ENCODE measurements around the gene CACNA2D2. TPM values are rescaled to one million over a fixed set of nuclear protein-coding genes. Genes with fewer than 3 reads are reported as not detected.

CACNA2D2 gene
- total and polyA plus RNA-seq, 4 donors = 0.10 to 0.19 (median 0.15) TPM

- Histone ChIP-seq H3K4me1 (ENCODE audit: control insufficient read depth in 4 of 4, insufficient read depth in 4 of 4, low read length in 3 of 4) (peaks cover 0 to 7% (median 2%) of the 10 kb centered on the region in 4 donors), H3K27ac (ENCODE audit: low read depth in 1 of 2, low read length in 2 of 2) (no peak overlapping the region), H3K9ac (ENCODE audit: low read depth in 1 of 2, low read length in 2 of 2) (no peak overlapping the region), H3K4me3 (ENCODE audit: low read depth in 1 of 3, low read length in 3 of 3) (no peak overlapping the region), H3K9me3 (ENCODE audit: control insufficient read depth in 4 of 4, low read length in 3 of 4) (no peaks in the 10 kb centered on the region), H3K36me3 (ENCODE audit: control insufficient read depth in 4 of 4, insufficient read depth in 3 of 4, low read depth in 1 of 4, low read length in 3 of 4) (no peaks in the 10 kb centered on the region), H3K27me3 (ENCODE audit: control insufficient read depth in 4 of 4, insufficient read depth in 4 of 4, low read length in 3 of 4) (no peaks in the 10 kb centered on the region)
- no peak for DNase-seq (ENCODE audit: low spot score)
- TF ChIP-seq YY1 (IDR thresholded peaks at IDR 0.05) (no peak), FOXA2 (IDR thresholded peaks at IDR 0.05) (no peak), REST (IDR thresholded peaks at IDR 0.05) (no peak), SP1 (IDR thresholded peaks at IDR 0.05) (no peak), RXRA (IDR thresholded peaks at IDR 0.05) (no peak), HNF4A (conservative IDR thresholded peaks at IDR 0.05) (no peak), CTCF (IDR thresholded peaks at IDR 0.05; ENCODE audit: low read depth, low read length, missing input control) (no peak), HNF4G (IDR thresholded peaks at IDR 0.05) (no peak), GABPA (IDR thresholded peaks at IDR 0.05 in 1 of 2, conservative IDR thresholded peaks at IDR 0.05 in 1 of 2) (no peak)
- 88% methylated on average over 22 of the region's 22 CpGs for WGBS
Measured at GRCh38 chr3:50388720-50389413, 114.6 kb downstream of the CACNA2D2 start.

GRCh38 chr3:50388016-50388719, 115.3 kb downstream of the CACNA2D2 start:
- H3K9me3 ChIP-seq (ENCODE audit: control insufficient read depth in 4 of 4, low read length in 3 of 4) = no peaks in the 10 kb centered on the region
- H3K9ac ChIP-seq (ENCODE audit: low read depth in 1 of 2, low read length in 2 of 2) = no peak overlapping the region
- no peaks in the 10 kb centered on the region for H3K27me3 ChIP-seq (ENCODE audit: control insufficient read depth in 4 of 4, insufficient read depth in 4 of 4, low read length in 3 of 4)
- H3K4me1 ChIP-seq (ENCODE audit: control insufficient read depth in 4 of 4, insufficient read depth in 4 of 4, low read length in 3 of 4) = peaks cover 0 to 7% (median 2%) of the 10 kb centered on the region in 4 donors
- no peak overlapping the region for H3K4me3 ChIP-seq (ENCODE audit: low read depth in 1 of 3, low read length in 3 of 3)
- H3K36me3 ChIP-seq (ENCODE audit: control insufficient read depth in 4 of 4, insufficient read depth in 3 of 4, low read depth in 1 of 4, low read length in 3 of 4) = no peaks in the 10 kb centered on the region
- H3K27ac ChIP-seq (ENCODE audit: low read depth in 1 of 2, low read length in 2 of 2) = no peak overlapping the region
- no peak for TF ChIP-seq HNF4G (IDR thresholded peaks at IDR 0.05)
- TF ChIP-seq YY1 (IDR thresholded peaks at IDR 0.05) = no peak
- TF ChIP-seq EGR1 (IDR thresholded peaks at IDR 0.05; ENCODE audit: low read depth in 2 of 2) = no peak
- TF ChIP-seq HNF4A (conservative IDR thresholded peaks at IDR 0.05) = no peak
- no peak for TF ChIP-seq FOXA2 (IDR thresholded peaks at IDR 0.05)
- no peak for TF ChIP-seq REST (IDR thresholded peaks at IDR 0.05)
- no peak for TF ChIP-seq RXRA (IDR thresholded peaks at IDR 0.05)
- TF ChIP-seq RAD21 (IDR thresholded peaks at IDR 0.05) = no peak
- no peak for TF ChIP-seq TAF1 (conservative IDR thresholded peaks at IDR 0.05)
- no peak for TF ChIP-seq ZBTB33 (IDR thresholded peaks at IDR 0.05)
- TF ChIP-seq FOXA1 (IDR thresholded peaks at IDR 0.05) = no peak
- no peak for TF ChIP-seq JUND (IDR thresholded peaks at IDR 0.05)
- WGBS = 85% methylated on average over 25 of the region's 25 CpGs
- DNase-seq (ENCODE audit: low spot score) = no peak

All from liver (tissue), 9 donors.